Heart left ventricle (tissue), 16 donors: Measurements from ENCODE around the gene C2CD4C. TPM values are rescaled to one million over a fixed set of nuclear protein-coding genes. Genes with fewer than 3 reads are reported as not detected.
A peak's percentile ranks its signal among the peaks of the same experiment; 100 is the strongest.

ENCODE experiments used
- ATAC-seq, 4 donors: fragments of 200-7000 bp; cut with Tn5 transposase; one replicate each; pipeline ENCODE4 v1.9.1; 2020 to 2022; ENCODE audit warnings: moderate library complexity in 4 of 4, mild to moderate bottlenecking in 3 of 4, moderate number of reproducible peaks in 1 of 4
- DNase-seq, 5 donors: peaks; one replicate each; pipeline ENCODE4 v3.0.0-alpha.2; 2020
- H3K27ac ChIP-seq, 12 donors: fragments of 200-600 bp; sonication (generic) in 4 of 12; one replicate each; pipeline versions ENCODE4 v1.5.0 to v1.8.0; 2016 to 2022; ENCODE audit warnings: mild to moderate bottlenecking in 2 of 12
- H3K27me3 ChIP-seq, 9 donors: fragments of 200-600 bp; sonication (generic) in 2 of 9; one replicate each; pipeline versions ENCODE4 v1.5.1 to v1.8.0; 2016 to 2022; ENCODE audit warnings: mild to moderate bottlenecking in 3 of 9
- H3K36me3 ChIP-seq, 9 donors: fragments of 200-600 bp; sonication (generic) in 2 of 9; one replicate each; pipeline versions ENCODE4 v1.5.0 to v1.8.0; 2018 to 2022; ENCODE audit warnings: mild to moderate bottlenecking in 2 of 9
- H3K4me1 ChIP-seq, 12 donors: fragments of 200-600 bp; sonication (generic) in 4 of 12; one replicate each; pipeline versions ENCODE4 v1.5.0 to v1.8.0; 2016 to 2022; ENCODE audit warnings: mild to moderate bottlenecking in 3 of 12
- H3K4me3 ChIP-seq, 12 donors: fragments of 200-600 bp; sonication (generic) in 4 of 12; one replicate each; pipeline versions ENCODE4 v1.5.0 to v1.8.0; 2017 to 2022; ENCODE audit warnings: mild to moderate bottlenecking in 9 of 12, moderate library complexity in 4 of 12
- H3K9me3 ChIP-seq, 12 donors: fragments of 200-600 bp; sonication (generic) in 4 of 12; one replicate each; pipeline versions ENCODE4 v1.5.0 to v1.8.0; 2016 to 2022; ENCODE audit warnings: mild to moderate bottlenecking in 1 of 12
- CTCF ChIP-seq, 12 donors: fragments of 200-600 bp; sonication (generic) in 4 of 12; IDR thresholded peaks; one replicate each; pipeline versions ENCODE4 v1.5.0 to v1.8.0; 2018 to 2022; ENCODE audit warnings: antibody characterized with exemption in 12 of 12, mild to moderate bottlenecking in 5 of 12
- POLR2A ChIP-seq, 2 donors: fragments of 450-650 bp; IDR thresholded peaks; one replicate each; pipeline ENCODE4 v1.6.1; 2017; ENCODE audit warnings: antibody characterized with exemption in 2 of 2, mild to moderate bottlenecking in 2 of 2, moderate library complexity in 2 of 2
- WGBS, 4 donors: extraction: QIAGEN DNeasy Blood & Tissue Kit in 2 of 4; methylation state at CpG; one replicate each; pipeline versions ENCODE4 v1.1.5 to v1.1.7; 2013 to 2018; 5-methylcytosine and 5-hydroxymethylcytosine counted together
- intact Hi-C, 10 donors: fragments of 100-400 bp; cut with DNase I; formaldehyde crosslinking; loops; one replicate each; pipeline versions ENCODE4 v1.11.1 to v1.14.2; 2022
- polyA plus RNA-seq, 2 donors: library from polyadenylated mRNA; stranded (reverse); fragments of 200-250 nt; gene quantifications; one replicate each; pipeline ENCODE4 v1.2.3, GENCODE V29; 2013
- total RNA-seq, 9 donors: library from RNA; depleted of rRNA in 2 of 9; stranded (reverse); fragments of >200 nt in 2 of 9; fragmentation: NEBNext Ultra II Directional in 3 of 9; extraction: Animal tissue kit (Norgen Biotek cat#: 25700) in 3 of 9; gene quantifications; one replicate each; pipeline versions ENCODE4 v1.1.0 to v1.2.4, GENCODE V29; 2016 to 2023
- donor health status: ischemic (EF 13 %, LVEDD 7.1; RV severe dilation, severe dysfunction).
- donor health status: healthy with polysubstance abuse.
- donor health status: DM: no; HTN: yes; CAD: no.
- donor health status: DM: no; HTN: no; CAD: no.
- donor health status: ischemic (EF 25% LVEDD 6.9; RV normal size, moderate dysfunction).
- donor health status: ischemic (EF 25% LVEDD 5.7; RV mildly dilated, moderate dysfunction).
- donor health status: healthy.
- donor health status: DM: yes; HTN: yes; CAD: no.
- donor health status: ischemic (EF 35%, LVEDD 5.7; RV mildly dilated, moderate dysfunction).
- donor health status: nonischemic (EF 11% LVEDD 7.7; RV severe dilation, severe dysfunction).
- donor health status: DM: yes; HTN: yes; CAD: no.
- donor health status: PGD.
- donor health status: ischemic (EF 29% LVEDD 5.4; RV normal size, mild dysfunction).
- donor health status: nonischemic (EF 23%, LVEDD 6.1; RV moderate dilation, normal function).

C2CD4C gene
- total and polyA plus RNA-seq, 11 donors = 0.12 to 2.2 (median 1.3) TPM

GRCh38 chr19:456547-457110 lies 47.7 kb upstream of the C2CD4C start:
- no peaks in the 10 kb centered on the region for H3K36me3 ChIP-seq
- intact Hi-C loops = no loop called here
- DNase-seq (peak in 1 of 5 donors; percentile 16), ATAC-seq (no peak)
- no peak overlapping the region for H3K4me3 ChIP-seq
- no peaks in the 10 kb centered on the region for H3K9me3 ChIP-seq
- no peak overlapping the region for H3K27ac ChIP-seq
- WGBS, 4 donors = 91 to 94% (median 93%) methylated on average over 18 of the region's 18 CpGs
- peaks cover 0 to 20% (median 7%) of the 10 kb centered on the region in 12 donors for H3K4me1 ChIP-seq
- TF ChIP-seq POLR2A (IDR thresholded peaks at IDR 0.05) = no peak
- no peak for TF ChIP-seq CTCF (IDR thresholded peaks at IDR 0.05)
- H3K27me3 ChIP-seq = peaks cover 0 to 17% (median 0%) of the 10 kb centered on the region in 9 donors

- Histone ChIP-seq H3K36me3 (no peaks in the 10 kb centered on the region), H3K4me3 (no peak overlapping the region), H3K9me3 (no peaks in the 10 kb centered on the region), H3K27ac (no peak overlapping the region), H3K4me1 (peaks cover 0 to 13% (median under 1%) of the 10 kb centered on the region in 12 donors), H3K27me3 (peaks cover 0 to 11% (median 0%) of the 10 kb centered on the region in 9 donors)
- no peak for TF ChIP-seq CTCF (IDR thresholded peaks at IDR 0.05)
- TF ChIP-seq POLR2A (IDR thresholded peaks at IDR 0.05) = no peak
- 91 to 93% (median 92%) methylated on average over 24 to 31 of the region's 31 CpGs for WGBS, 4 donors
- DNase-seq (peak in 1 of 5 donors; percentile 14), ATAC-seq (no peak)
- intact Hi-C loops = no loop called here
Observed at GRCh38 chr19:455851-456546, 47.1 kb upstream of the C2CD4C start.

- H3K27ac ChIP-seq = no peak overlapping the region
- no peak overlapping the region for H3K4me3 ChIP-seq
- WGBS, 4 donors = 95 to 97% (median 96%) methylated on average over 38 to 39 of the region's 39 CpGs
- H3K27me3 ChIP-seq = peaks cover 0 to 7% (median 0%) of the 10 kb centered on the region in 9 donors
- ATAC-seq (no peak), DNase-seq (no peak)
- H3K4me1 ChIP-seq = peaks cover 0 to 12% (median 0%) of the 10 kb centered on the region in 12 donors
- TF ChIP-seq CTCF (IDR thresholded peaks at IDR 0.05) (no peak), POLR2A (IDR thresholded peaks at IDR 0.05) (no peak)
- no peaks in the 10 kb centered on the region for H3K36me3 ChIP-seq
- no peaks in the 10 kb centered on the region for H3K9me3 ChIP-seq
- intact Hi-C loops = no loop called here
Observed at GRCh38 chr19:455031-455705, 46.2 kb upstream of the C2CD4C start.

GRCh38 chr19:453606-454005 lies 44.7 kb upstream of the C2CD4C start:
- H3K36me3 ChIP-seq = no peaks in the 10 kb centered on the region
- peaks cover 0 to under 1% (median 0%) of the 10 kb centered on the region in 12 donors for H3K4me1 ChIP-seq
- WGBS, 4 donors = 89 to 95% (median 92%) methylated on average over 22 of the region's 22 CpGs
- no peak overlapping the region for H3K4me3 ChIP-seq
- TF ChIP-seq CTCF (IDR thresholded peaks at IDR 0.05) (no peak), POLR2A (IDR thresholded peaks at IDR 0.05) (no peak)
- intact Hi-C loops = no loop called here
- DNase-seq (no peak), ATAC-seq (no peak)
- H3K27ac ChIP-seq = no peak overlapping the region
- no peaks in the 10 kb centered on the region for H3K27me3 ChIP-seq
- H3K9me3 ChIP-seq = no peaks in the 10 kb centered on the region
